ENCODE measurements around the gene CLSTN1.
"Not testable (repeated sequence)": the region's sequence is repeated elsewhere in the genome, so short reads cannot be mapped to it uniquely, and the experiment has no call there.

CLSTN1 gene

GRCh38 chr1:9801909-9802308, 21.9 kb downstream of the CLSTN1 start:
- no peak for DNase-seq (ENCODE audit: extremely low read depth in 1 of 2, low read depth in 1 of 2)

- no peak for DNase-seq (ENCODE audit: extremely low read depth in 1 of 2, low read depth in 1 of 2)
These were observed 25.3 kb downstream of the CLSTN1 start for GRCh38 chr1:9798236-9799130.

- DNase-seq (ENCODE audit: extremely low read depth in 1 of 2, low read depth in 1 of 2), result no peak
These were observed 26.7 kb downstream of the CLSTN1 start for GRCh38 chr1:9797049-9797448.

- DNase-seq (ENCODE audit: extremely low read depth in 1 of 2, low read depth in 1 of 2), result no peak
These were observed 29.7 kb downstream of the CLSTN1 start for GRCh38 chr1:9794081-9794480.

- DNase-seq (ENCODE audit: extremely low read depth in 1 of 2, low read depth in 1 of 2), result no peak
These were observed 30.5 kb downstream of the CLSTN1 start for GRCh38 chr1:9793291-9793690.

GRCh38 chr1:9792156-9793042, 31.4 kb downstream of the CLSTN1 start:
- DNase-seq (ENCODE audit: extremely low read depth in 1 of 2, low read depth in 1 of 2), result no peak

GRCh38 chr1:9789700-9790099, 34.1 kb downstream of the CLSTN1 start:
- DNase-seq (ENCODE audit: extremely low read depth in 1 of 2, low read depth in 1 of 2), result not testable (repeated sequence)

- DNase-seq (ENCODE audit: extremely low read depth in 1 of 2, low read depth in 1 of 2), result peak in 1 of 2 donors; percentile 34
These were observed 36.1 kb downstream of the CLSTN1 start for GRCh38 chr1:9787702-9788101.

- DNase-seq (ENCODE audit: extremely low read depth in 1 of 2, low read depth in 1 of 2), result no peak
These were observed 38.4 kb downstream of the CLSTN1 start for GRCh38 chr1:9785406-9785805.

GRCh38 chr1:9784508-9785133, 39.1 kb downstream of the CLSTN1 start:
- DNase-seq (ENCODE audit: extremely low read depth in 1 of 2, low read depth in 1 of 2), result peak in 1 of 2 donors; percentile 40

GRCh38 chr1:9782897-9783296, 40.9 kb downstream of the CLSTN1 start:
- DNase-seq (ENCODE audit: extremely low read depth in 1 of 2, low read depth in 1 of 2), result no peak

GRCh38 chr1:9782116-9782751, 41.5 kb downstream of the CLSTN1 start:
- no peak for DNase-seq (ENCODE audit: extremely low read depth in 1 of 2, low read depth in 1 of 2)

GRCh38 chr1:9780554-9781110, 43.1 kb downstream of the CLSTN1 start:
- no peak for DNase-seq (ENCODE audit: extremely low read depth in 1 of 2, low read depth in 1 of 2)

- DNase-seq (ENCODE audit: extremely low read depth in 1 of 2, low read depth in 1 of 2), result no peak
These were observed 44.9 kb downstream of the CLSTN1 start for GRCh38 chr1:9778905-9779304.

GRCh38 chr1:9776685-9777084, 47.1 kb downstream of the CLSTN1 start:
- DNase-seq (ENCODE audit: extremely low read depth in 1 of 2, low read depth in 1 of 2), result no peak

- no peak for DNase-seq (ENCODE audit: extremely low read depth in 1 of 2, low read depth in 1 of 2)
These were observed 48.8 kb downstream of the CLSTN1 start for GRCh38 chr1:9774712-9775679.

- DNase-seq (ENCODE audit: extremely low read depth in 1 of 2, low read depth in 1 of 2), result no peak
These were observed 53.5 kb downstream of the CLSTN1 start for GRCh38 chr1:9770298-9770697.

- no peak for DNase-seq (ENCODE audit: extremely low read depth in 1 of 2, low read depth in 1 of 2)
These were observed 54.8 kb downstream of the CLSTN1 start for GRCh38 chr1:9768983-9769382.

GRCh38 chr1:9767964-9768668, 55.6 kb downstream of the CLSTN1 start:
- peak in 1 of 2 donors; percentile 9 for DNase-seq (ENCODE audit: extremely low read depth in 1 of 2, low read depth in 1 of 2)
